Measurements from ENCODE around the gene ZNF554.

ZNF554 gene

GRCh38 chr19:2819540-2820111 lies at the start of gene ZNF554:
TSS of gene ZNF554 (plus strand) at chr19:2819868. CDS start at chr19:2820072, 204 bp downstream.
- DNase-seq (ENCODE audit: low read depth) = peak; percentile 97

DNA sequence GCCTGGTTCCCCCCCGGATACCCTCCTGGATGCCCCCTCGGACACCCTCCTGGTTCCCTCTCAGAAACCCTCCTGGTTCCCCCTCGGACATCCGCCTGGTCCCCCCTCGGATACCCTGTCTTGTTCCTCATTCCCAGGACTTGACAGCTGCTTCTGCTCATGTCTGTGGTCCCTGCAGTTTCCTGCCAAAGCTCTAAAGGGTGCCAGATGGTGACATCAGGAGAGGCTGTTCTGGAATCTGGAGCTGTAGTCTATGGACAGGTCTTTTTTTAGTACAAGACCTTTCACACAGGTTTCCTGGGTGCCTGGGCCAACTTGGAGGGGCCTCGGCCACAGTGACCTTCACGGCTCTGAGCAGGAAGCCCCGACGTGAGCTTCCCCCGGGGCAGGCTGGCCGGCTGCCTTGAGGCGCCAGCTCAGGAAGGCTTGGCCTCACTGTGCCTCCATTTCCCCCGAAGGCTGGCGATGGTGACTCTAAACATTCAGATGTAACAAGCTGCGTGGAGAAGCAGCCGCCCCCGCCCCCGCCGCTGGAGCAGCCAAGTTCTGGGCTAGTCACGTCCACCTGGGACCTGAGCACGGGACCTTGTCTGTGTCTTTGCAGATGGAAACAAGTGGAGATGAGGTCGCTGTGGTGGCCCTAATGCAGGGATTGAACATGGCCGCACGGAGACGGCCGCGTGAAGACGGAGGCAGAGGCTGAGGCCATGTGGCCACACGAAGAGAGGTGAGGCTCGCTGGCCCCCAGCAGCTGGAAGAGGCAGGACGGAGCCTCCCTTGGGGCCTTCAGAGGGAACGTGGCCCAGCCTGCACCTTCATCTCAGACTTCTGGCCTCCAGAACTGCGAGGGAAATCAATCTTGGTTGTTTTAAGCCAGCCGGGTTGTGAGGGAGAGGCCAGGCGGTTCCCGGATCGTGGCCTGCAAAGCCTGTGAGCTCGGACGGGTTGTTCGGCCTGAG lies 49.3 kb upstream of the ZNF554 start:
- no peak for DNase-seq (ENCODE audit: low read depth)

DNA sequence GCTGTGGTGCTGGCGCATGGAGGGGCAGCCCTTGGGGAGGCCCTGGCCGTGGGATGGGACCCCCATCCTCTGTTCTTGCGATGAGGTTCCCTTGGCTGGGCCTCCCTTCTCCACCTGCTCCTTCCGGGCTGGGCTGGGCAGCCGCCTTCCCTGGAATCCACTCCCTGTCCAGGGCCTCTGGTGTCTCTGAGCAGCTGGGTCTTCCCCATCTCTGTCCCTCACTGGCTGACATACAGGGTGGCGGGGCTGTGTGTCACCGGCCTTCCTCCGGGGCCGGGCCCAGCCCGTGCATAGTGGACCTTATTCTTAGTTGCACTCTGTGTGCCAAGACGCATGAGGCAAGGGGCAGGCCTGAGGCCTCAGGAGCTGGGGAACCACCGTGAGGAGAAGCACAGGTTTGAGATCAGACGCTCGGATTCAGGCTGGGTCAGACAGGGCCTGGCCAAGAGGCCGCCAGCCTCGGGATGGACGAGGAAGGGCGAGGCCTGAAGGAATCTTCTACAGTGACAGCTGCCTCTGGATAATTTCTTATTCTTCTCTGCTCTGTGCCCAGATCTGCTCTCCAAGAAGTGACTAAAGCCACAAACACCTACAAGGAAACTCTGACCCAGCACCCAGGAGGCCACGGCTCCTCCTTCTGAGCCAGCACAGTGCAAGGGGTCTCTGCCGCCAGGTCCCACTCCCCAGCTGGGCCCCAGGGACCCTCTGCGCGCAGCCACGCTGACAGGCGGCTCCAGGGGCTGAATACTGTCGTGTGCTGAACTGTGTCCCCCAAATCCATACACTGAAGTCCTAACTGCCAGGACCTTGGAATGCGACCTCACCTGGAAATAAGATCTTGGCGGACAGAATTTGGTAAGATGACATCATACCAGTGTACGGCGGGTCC lies 47.6 kb upstream of the ZNF554 start:
- no peak for DNase-seq (ENCODE audit: low read depth)

- DNase-seq (ENCODE audit: low read depth) = no peak
Measured at GRCh38 chr19:2774083-2774679, 45.5 kb upstream of the ZNF554 start.

DNA sequence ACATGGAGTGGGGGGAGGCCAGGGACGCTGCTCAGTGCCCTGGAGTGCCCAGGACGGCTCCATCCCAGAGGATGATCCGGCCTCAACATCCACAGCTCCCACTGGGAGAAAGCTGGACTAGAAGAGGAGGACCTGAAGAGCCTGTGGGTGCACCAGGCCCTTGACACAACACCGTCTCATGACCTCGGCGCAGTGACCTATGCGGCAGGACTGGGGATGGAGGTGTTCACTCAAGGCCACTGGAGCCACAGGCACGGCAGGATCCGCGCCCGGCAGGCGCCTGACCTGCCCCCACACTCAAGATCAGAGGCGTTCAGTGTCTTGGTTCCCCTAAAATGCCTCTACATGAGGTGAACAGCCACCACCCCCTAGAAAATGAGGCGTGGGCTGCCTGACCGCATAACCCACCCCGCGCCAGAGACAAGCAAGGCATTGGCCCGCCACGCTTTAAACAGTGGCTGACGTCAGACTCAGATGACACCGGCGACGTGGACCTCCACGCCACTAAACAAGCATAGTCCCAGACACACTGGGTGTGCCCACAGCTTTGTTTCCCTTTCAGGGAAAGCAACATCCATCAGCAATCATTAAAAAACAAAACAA lies 44.6 kb upstream of the ZNF554 start:
- DNase-seq (ENCODE audit: low read depth) = no peak

GRCh38 chr19:2775556-2776430 lies 43.9 kb upstream of the ZNF554 start:
- DNase-seq (ENCODE audit: low read depth) = peak; percentile 57

DNA sequence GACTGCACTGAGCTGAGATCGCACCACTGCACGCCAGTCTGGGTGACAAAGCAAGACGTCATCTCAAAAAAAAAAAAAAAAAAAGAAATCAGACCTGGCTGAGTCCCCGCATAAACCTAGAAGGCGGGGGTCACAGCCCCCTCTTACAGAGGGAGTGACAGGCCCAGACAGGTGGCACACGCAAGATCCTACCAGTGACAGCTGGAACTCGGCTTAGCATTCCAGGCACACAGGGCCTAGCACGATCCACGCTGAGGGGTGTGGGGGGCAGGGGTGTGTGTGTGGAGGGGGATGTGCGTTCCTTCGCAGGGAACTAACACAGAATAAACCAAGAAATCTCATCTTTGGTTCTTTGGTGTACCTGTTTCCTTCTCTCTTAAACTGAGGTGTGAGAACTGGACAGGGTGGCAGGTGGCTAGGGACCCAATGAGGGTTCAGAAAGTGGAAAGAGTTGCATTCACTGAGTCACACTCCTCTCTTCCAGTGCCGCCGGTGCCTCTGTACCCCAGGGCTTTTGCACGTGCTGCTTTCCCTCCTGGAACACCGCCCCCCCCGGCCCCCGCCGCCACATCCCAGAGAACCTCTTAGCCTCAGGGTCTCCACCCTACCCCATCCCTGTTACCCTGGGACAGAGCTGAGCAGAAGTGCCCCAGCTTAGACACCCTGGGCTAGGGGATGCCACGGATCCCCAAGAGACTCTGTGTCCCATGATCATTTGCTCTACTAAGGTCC lies 41.5 kb upstream of the ZNF554 start:
- DNase-seq (ENCODE audit: low read depth) = no peak

- DNase-seq (ENCODE audit: low read depth) = no peak
Measured at GRCh38 chr19:2779121-2779740, 40.4 kb upstream of the ZNF554 start.

GRCh38 chr19:2780284-2780683 lies 39.4 kb upstream of the ZNF554 start:
- no peak for DNase-seq (ENCODE audit: low read depth)

DNA sequence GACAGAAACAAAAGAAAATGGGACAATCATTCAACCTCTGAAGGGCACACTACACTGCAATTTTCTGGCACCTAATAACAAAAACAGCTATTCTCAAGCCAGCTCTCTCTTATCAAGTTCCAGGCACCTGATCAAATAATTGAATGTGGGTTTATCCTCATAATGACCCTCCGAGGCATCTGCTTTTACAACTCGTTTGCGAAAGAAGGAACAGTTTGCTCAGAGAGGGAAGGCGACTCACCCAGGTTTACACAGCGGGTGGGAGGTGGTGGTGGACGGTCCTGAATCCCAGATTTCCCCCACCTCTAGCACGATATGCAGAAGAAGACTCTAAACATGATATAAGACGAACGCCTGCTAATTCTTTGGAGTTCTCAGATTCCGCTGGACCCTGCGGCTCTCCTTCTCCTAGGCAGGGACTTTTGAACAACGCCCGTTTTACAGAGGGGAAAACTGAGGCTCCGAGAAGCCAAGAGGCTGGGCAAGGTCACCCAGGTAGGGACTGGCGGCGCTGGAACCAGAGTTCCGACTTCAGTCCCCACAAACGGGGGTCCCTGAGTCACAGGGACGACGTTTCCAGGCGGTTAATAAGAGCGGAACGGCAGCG lies 37.2 kb upstream of the ZNF554 start:
- DNase-seq (ENCODE audit: low read depth) = no peak

GRCh38 chr19:2782936-2783780 lies 36.5 kb upstream of the ZNF554 start, which contains the start of gene SGTA:
TSS of gene SGTA (minus strand) at chr19:2783273. CDS start at chr19:2769068, 14,205 bp downstream.
- peak; percentile 95 for DNase-seq (ENCODE audit: low read depth)

DNA sequence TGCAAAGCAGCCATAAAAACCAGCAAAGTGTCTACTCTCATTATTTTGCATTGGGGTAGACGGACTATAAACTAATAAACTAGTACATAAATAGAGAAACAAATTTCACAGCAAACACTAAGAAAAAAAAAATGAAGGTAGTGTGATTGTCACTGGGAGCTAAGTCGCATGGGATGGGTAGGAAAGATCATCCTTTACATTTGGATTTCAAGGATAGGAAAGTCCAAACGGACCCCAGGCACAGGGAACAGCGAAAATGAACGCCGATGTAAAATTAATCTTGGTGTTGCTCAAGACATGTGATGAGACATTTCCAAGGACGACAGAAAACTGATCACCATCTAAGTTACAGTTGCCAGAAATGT lies 35.9 kb upstream of the ZNF554 start:
- no peak for DNase-seq (ENCODE audit: low read depth)

- DNase-seq (ENCODE audit: low read depth) = peak; percentile 96
Measured at GRCh38 chr19:2785244-2785997, 34.2 kb upstream of the ZNF554 start, which contains the start of gene THOP1. TSS of gene THOP1 (plus strand) at chr19:2785503. CDS start at chr19:2785663, 160 bp downstream.

DNA sequence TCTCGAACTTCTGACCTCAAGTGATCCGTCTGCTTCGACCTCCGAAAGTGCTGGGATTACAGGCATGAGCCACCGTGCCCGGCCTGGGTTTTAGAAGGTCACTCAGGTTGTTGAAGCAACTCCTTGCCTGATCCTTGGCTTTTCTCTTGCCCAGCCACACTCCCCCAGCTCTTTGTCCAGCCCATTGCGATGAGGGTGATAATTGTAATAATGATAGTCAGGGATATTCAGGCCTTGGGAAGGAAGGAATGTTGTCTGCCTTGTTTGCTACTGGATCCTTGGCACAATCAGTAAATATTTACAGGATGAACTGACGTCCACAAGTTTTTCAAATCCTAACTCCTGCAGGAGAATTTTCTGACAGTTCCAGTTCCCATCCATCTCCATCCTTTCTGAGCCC lies 32.6 kb upstream of the ZNF554 start:
- DNase-seq (ENCODE audit: low read depth) = no peak

DNA sequence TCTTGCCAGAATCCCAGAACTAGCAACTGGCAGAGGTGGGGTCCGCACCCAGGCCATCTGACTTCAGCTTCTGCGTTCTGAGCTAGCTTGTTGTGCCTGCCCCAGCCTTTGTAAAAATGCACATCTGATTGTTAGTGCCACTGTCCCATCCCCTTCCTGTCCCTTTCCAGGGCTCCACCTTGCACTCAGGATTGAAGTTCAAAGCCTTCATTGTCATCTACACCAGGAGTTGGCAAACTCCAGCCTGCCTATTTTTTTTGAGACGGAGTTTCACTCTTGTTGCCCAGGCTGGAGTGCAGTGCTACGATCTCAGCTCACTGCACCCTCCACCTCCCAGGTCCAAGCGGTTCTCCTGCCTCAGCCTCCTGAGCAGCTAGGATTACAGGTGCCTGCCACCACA lies 31.4 kb upstream of the ZNF554 start:
- DNase-seq (ENCODE audit: low read depth) = no peak

- no peak for DNase-seq (ENCODE audit: low read depth)
Measured at GRCh38 chr19:2790194-2790556, 29.5 kb upstream of the ZNF554 start.
